ENCODE measurements around the gene TENM4.

Gene TENM4

DNA sequence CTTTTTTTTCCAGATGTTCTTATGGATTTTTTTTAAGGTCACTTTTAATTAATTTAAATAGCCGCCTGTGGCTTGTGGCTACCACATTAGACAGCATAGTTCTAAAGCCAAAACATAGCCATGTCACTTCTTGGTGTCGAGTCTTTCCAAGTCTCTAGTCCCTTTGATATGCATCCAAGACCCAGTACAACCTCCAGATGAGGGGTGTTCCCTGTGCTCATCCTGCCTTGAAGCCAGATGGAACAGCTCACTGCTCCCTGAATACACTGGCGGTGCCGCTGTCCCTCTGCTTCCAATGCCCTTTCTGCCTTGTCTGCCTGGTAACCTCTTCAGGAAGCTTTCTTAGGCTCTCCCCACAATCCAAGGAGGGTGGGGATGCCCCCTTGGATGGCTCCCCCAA, 338.0 kb downstream of the TENM4 start:
- no peak for DNase-seq

DNA sequence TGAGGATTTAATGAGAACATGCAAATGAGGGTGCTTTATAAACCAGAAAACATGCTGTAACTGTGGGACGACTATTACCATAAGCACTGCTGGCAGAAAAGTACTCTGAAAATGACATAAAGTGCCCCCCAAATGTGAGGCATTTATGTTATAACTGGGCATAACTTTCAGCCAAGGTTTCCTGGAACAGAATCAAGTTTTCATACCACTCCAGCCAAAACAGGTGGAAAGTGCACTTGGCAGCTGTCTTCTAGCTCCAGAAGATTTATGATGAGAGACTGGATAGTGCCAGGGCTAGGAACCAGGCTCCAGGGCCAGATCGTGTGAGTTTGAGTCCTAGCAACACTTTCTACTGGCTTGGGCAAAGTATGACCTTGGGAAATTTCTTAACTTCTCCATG, 339.2 kb downstream of the TENM4 start:
- no peak for DNase-seq

DNA sequence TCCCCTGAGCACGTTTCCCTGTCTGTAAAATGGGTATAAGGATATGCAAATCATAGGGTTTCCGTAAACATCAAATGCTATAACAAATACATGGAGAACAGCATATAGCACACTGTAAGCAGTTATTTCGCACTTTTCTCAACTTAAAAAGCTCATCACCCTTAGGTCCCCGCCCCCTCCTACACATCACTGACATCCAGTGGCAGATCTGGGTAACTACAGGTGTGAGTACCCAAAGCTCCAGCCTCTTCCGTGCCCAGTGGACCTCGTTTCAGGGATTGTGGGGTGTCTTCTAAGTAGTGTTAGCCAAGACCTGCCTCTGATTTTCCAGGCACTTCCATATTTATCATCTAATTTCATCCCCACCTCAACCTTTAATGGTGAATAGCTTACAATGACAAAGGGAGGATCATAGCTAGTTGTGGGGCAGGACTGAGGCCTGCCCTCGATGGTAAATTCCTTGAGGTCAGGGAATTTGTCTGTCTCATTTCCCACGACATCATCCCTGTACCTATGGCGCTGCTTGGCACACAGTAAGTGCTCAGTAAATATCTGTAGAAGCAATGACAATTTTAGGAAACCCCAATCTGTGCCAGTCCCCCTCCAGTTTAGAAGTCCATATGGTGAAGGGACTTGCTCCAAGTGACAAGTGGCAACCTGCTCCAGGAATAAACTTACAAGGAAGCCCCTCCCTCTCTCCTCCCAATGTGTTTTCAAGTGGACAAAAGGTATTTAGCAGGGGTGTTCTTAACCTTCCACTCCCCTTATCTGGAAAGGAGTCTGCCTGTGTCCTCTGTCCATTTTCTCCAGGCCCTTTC, 340.5 kb downstream of the TENM4 start:
- DNase-seq: peak; percentile 19

DNA sequence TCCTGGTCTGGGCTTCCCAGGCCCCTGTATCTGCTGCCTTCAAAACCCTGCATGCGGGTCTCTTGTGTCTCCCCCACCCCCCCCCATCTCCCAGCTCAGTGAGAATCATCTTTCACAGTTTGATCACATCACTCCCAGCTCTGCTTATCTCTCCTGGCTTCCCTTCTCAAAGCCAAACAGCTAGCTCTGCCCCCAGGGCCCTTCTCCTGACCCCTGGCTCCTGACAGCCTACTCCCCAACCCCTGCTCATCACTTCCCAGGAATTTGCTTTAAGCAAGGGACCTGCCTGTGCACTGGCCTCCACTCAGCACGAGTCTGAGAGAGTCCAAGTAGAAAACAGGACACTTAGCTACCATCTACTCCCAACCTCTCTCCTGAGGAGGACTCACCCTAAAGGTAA, 342.7 kb downstream of the TENM4 start:
- DNase-seq: no peak

DNA sequence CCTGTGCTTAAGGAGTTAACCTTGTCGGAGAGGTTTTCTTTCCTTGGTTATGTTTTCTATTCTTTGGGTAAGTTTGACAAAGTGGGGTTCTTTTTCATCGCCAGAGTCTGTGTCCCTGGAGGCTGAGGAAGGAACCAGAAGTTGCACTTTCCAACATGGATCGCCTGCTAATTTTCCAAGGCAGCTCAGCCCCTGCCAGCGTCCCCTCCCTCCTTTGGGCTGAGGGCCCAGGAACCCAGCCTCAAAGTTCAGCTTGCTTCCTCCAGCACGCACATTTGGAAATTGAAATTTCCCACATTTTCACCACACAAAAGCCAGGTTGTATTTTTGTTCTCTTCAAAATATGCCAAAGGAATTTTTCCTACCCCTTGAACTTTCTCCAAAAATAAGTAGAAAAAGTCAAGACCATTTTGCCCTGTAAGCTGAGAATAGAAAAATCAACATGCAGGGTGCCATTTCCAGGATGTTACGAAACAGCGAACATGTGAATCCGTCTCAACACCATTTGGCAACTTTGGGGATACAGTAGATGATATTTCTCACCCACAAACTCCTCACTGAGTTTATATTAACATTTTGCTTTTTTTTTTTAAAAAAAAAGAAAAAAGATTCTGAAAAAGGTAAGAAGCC, 343.5 kb downstream of the TENM4 start:
- no peak for DNase-seq

DNA sequence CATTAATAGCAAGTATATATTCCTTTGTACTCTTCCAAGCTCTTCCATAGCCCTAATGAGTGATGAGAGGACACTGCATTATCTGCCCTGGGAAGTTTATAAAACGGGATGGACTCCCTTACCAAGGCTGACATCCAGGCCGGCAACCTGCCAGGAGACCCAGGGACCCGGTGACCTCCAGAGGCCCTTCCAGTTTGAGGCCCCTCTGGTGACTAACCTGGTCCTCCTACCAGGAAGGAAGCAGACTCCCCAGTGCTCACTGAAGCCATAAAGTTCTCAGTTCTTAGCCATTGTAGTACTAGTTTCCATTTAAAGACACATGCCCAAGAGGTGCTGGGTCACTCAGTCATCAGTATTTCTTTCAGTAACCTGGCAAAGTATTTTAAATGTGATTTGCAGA, 345.4 kb downstream of the TENM4 start:
- no peak for DNase-seq

DNA sequence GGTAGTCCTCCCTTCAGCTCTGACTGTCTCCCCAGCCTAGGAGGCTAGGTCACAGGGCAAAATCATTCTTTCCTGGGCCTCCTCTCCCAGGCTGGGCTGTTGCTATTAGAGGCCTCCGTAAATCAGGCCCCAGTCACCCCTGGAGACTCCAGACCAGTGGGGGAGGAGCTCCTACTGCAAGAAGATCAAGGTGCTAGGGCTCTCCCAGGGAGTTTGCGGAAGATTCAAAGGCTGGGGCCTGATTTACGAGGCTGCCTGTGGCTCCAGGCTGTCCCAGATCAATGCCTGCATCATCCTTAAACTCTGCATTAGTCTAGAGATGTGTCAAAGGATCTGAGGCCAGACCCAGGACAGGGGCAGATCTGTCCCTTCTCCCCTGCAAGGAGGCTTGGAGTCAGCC, 346.2 kb downstream of the TENM4 start:
- no peak for DNase-seq

DNA sequence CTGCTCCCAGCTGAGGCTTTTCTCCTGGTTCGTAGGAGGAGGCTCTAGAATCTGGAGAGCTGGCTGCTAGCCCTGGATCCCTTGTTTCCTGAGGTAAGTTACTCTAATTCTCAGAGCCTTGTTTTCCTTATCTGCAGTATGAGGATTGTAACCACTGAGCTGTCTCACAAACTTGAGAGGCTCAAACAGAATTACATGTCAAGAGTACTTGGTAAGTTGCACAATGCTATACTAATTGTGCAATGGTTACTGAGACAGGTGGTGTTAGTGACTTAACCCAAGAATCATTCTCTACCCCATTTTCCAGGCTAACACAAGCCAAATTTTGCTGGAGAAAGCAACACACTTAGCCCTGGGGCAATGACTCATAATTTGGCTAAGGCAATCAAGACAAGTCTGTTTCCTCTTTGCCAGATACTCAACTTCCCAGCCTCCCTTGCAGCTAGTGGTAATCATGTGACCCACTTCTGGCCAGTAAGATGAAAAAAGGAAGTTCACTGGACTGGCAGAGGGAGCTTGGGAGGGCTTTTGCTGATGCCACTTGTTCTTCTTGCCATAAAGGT, 348.0 kb downstream of the TENM4 start:
- no peak for DNase-seq

DNA sequence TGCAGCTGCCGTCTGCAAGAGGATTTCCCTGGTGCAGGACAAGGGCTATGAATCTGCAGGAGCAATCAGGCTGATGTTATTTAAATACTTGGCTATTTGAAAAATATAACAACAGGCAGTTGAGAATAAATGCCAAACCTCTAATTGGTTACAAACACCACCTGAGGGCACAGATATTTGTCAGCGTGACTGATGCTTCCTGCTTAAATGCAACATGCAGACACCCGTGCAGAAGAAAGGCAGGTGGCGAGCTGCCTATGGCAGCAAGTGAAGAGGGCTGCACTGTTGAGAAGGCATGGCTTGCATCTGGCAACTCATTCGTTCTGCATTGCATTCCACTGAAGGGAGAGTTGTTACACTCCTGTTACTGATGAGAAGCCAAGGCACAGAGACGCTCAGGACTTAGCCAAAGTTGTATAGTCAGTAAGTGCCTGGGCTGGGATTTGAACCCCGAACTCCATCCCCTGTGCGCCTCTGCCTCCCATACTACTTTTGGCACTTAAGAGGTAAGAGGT, 350.6 kb downstream of the TENM4 start:
- no peak for DNase-seq

DNA sequence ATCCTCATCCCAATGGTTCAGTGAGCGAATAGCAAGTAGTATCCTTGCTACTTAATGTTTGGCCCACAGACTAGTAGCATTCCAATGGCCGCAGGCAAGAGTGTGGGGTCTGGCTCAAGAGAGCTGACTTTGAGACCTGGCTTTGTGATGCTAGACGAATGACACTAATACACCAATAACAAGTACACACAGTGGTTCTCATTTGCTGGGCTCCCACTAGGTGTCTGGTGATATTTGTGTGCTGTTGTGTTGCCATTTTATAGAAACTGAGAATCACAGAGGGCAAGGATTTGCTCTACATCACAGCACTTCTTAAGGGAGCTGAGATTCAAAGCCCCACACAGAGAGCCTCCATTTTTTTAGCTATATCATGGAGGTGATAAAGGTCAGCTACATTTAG, 351.2 kb downstream of the TENM4 start:
- DNase-seq: no peak

DNA sequence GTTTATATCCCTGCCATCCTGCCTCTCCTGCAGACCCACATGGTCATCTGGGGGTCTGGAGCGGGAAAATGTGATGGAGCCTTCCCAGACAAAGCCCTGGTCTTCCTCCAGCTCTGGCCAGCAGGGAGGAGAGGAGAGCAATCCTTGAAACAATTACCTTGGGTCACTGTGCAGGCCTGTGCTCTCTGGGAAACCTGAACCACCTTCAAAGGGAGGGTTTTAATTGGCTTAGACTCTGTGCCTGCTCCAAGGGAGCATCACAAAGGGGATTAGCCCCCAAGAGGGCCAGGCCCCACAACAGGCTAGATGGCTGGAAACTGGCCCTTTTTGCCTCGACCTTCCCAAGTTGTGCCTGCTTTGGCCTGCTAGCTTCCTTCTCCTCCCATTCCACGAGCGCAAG, 351.9 kb downstream of the TENM4 start:
- DNase-seq: no peak

DNA sequence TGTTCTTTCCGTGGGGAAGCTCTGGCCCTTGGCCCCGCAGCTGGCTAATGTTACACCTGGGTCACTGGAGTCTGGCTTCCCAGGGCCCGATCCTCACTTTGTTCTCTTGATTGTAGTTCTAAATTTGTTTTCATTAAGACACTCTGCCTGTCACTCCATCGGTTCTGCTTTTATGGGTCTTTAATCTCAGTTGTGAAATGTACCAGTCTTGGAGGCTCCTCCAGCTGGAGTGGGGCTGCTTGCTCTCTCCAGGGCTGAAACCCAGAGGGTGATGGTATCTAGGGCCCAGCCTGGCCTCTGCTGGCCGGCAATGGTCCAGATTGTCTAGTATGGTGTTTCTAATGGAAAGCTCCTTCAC, 352.9 kb downstream of the TENM4 start:
- no peak for DNase-seq

DNA sequence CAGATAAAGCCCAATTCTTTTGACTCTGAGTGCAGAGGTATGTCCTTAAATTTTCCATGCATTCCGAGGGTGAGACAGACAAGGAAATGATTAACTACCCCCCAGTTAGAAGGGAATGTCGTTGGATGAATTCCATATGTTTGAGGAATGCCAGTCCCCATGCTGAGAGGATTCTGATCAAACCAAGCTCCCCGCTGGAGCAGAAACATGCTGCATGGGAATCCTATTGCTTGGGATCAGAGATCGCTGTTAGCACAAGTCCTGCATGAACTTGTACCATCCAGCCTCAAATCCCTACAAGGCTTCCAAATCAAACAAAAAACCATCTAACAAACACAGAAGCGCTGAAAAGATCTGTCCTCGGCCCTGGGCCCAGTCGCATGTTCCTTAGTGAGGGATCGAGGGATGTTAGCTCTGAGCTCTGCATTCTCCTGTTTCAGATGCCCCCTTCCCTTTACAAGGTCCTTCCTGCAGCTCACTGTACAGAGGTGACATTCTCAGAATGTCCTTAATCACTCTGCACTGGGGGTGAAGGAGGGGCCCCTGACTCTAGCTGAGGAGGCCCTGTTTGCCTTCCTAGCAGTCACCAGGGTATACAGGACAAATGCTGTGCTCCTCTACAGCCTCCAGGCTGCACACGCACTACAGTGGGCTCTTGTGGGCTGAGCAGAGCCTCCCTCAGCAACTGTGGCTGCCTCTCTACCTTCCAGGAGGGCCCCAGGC, 353.4 kb downstream of the TENM4 start:
- DNase-seq: no peak

DNA sequence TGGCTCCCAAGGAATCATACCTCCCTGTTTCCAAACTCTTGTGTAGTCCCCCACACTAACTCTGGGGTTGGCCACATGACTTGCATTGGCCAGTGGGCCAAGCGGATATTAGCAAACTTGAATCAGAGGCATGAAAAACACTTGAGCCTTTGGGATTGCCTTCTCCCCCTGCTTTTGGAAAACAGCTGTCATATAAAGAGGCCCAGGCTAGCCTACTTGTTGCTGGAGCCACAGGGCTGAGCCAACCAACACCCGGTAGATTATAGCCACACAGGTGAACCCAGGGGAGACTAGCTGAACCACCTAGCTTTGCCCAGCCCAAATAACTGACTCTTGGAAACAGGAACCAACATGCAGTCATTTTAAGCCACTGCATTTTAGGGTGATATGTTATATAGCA, 354.8 kb downstream of the TENM4 start:
- DNase-seq: no peak

DNA sequence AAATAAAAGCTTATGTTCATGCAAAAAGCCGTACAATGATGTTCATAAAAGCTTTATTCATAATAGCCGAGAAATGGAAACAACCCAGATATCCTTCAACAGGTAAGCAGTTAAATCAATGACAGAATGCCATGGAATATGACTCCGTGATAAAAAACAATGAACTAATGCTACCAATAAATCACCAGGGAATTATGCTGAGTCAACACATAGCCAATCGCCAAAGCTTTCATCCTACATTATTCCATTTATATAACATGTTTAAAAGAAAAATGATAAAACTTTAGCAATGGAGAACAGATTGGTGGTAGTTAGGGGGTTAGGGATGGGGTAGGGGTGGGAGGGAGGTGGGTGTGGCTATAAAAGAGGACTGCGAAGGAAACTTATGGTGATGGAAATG, 356.4 kb downstream of the TENM4 start:
- no peak for DNase-seq

DNA sequence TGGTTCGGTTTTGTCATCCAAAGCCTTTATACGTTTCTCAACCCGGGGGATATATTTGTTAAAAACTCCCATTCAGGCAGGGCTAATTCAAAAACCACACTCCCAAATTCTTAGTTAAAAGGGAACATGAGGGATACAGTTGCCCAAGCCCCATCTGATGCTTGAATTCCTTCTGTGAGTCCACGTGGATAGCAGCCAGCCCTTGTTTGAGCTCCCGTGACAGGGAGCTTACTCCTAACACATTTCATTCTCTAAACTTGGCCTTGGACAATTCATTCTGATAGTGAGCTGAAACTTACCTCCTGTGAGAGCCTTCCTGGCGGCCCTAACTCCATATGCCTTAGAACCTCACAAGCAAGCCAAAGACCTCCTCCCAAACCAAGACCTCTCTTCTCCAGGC, 357.5 kb downstream of the TENM4 start:
- DNase-seq: no peak

DNA sequence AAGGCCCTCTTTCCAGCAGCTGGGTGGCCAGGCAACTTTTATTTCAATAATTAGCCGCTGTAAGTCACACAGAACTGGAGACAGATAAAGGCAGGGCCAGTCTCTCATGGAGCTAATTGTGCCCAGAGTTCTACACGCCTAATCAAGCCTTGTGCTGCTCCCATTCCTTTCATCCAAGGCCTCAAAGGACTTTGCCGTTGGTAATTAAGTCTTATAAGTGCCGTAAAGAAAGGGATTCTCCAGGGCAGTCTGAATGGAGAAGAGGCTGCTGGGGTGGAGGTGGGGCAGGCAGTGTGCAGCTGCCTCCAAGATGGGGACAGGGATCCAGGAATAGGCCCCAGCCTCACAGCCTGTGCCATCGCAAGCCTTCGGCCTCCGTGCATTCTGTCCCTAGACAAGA, 357.9 kb downstream of the TENM4 start:
- no peak for DNase-seq

DNA sequence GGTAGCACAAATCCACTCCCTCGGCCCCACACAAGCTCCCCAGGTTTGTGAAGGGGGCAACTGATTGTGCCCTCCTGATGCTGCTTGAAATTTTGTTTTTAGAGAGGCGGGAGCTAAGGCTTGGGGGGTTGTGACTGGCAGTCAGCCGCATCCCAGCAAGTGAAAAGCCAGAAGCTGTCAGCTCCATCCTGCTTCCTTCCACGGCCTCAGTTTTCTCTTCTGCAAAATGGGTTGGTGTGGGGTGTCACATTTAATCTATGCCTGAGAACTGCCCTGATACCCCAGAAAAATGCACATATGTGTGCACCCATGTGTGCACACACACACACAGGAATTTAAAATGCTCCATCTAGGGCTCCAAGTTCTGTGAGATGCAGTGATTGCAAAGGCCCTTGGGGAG, 358.6 kb downstream of the TENM4 start:
- DNase-seq: no peak

DNA sequence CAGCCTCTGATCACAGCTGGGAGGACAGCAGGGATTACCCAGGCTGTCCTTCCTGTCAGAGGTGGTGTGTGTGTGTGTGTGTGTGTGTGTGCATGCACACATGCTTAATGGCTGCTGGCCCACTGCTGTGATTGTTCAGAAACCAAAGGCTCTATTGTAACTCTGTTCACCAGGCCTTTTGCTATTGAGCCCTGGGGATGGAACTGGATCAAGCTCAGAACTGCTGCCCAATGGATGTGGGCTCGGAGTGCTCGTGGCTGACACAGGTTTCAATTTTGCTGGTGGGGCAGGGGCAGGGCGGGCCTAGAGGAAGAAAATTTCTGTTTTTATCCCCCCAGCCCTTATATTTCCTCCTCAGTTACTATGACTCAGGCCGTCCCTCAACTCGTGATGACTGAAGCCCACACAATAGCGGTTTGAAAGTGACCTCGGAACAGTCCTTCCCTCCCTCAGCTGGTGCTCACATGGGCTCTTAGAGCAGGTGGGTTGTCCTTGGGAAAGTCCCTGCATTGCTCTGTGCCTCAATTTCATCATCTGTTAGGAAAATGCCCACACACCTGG, 359.3 kb downstream of the TENM4 start:
- DNase-seq: no peak

DNA sequence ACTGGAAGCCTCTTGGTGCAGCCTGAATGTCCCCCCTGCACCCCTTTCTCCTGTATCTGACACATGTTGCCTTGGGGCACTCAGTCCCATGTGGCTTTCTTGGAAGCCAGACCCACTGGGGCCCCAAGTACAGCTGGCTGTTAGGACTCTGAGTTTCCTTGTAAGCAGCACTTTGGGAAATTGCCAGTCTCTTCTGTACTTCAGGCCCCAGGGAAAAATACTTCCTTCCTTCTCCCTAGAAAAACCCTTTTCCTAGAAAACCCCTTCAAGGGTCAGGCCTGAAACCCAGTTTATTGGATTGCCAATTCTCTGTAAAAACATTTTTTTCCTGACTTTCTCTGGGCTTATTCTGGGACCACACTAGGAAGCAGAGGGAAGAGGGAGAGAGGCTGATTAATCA, 360.3 kb downstream of the TENM4 start:
- no peak for DNase-seq

DNA sequence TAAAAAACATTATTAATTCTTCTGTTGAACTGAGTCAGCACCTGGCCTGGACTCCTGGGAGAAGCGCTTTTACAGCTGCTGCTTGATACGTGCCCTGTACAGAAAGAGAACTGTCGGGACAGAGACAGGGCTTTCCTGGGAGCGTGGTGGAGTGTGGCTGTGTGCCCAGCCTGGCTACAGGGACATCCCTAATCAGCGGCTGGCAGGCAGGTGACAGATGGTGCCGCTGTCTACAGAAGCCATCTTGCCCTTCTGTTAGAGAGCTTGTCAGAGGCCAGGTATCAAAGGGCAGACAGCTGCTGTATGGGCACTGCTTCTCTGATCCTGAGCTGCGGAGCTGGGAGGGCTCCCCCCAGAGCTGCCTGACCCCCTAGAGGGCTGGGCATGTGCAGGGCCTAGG, 361.8 kb downstream of the TENM4 start:
- DNase-seq: peak; percentile 77

DNA sequence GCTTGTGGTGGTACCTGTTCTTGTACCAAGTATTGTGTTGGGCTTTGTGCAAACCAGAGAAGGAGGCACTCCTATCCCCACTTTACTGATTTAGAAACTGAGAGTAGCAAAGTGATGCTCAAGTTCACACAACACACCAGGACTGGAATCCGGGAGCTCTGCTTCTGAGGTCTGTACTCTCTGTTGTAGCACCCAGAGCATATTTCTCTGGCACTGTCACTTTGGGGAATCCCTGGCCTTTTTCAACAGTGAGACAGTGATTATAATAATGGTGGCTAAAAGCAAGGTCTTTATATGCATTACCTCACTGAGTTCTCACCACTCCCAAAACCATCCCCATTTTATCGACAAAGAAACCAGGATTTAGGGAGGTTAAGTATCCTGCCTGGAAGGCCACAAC, 362.4 kb downstream of the TENM4 start:
- no peak for DNase-seq

DNA sequence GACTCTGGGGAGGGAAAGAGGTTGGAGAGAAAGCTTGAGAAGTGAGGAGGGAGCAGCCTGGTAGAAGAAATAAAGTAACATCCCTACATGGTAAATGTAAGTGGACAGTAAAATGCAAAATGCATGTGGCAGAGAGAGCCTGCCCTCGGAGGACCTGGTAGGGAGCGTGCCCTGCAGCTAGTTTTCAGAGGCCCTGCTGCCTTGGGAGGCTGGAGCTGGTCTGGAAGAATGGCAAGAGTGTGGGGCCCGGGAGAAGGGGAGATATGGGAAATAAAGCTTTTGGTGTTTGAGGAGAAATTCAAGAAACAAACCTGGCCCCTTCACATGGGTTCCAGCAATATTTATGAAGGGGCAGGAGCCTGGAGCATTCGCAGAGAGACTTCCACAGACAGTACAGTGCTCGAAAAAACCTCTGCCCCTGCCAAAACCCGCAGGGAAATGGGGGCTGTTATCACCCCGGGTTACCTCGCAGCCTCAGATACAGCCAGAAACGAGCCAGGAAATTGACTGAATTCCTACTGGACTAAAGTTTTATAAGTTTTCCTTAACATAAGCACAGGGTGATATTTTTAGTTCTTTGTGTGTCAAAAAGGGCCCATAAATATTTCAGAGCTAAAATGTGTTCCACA, 363.0 kb downstream of the TENM4 start:
- DNase-seq: no peak

Data from NCI-H1092 (cell line).